ENCODE data around the gene ATP6V0A1. TPM values are rescaled to one million over a fixed set of nuclear protein-coding genes. Genes with fewer than 3 reads are reported as not detected.

The ATP6V0A1 gene
- total RNA-seq, 1 donor from 2014 or later: 61.3 TPM

- no peaks in the 10 kb centered on the region for H3K27me3 Mint-ChIP-seq (ENCODE audit: low read depth)
- H3K9me3 Mint-ChIP-seq (ENCODE audit: low read depth): no peaks in the 10 kb centered on the region
- no peak for DNase-seq (ENCODE audit: low spot score)
- peaks cover 3% of the 10 kb centered on the region for H3K4me1 Mint-ChIP-seq (ENCODE audit: low read depth)
- no peak for TF ChIP-seq CTCF (IDR thresholded peaks at IDR 0.05)
- H3K36me3 Mint-ChIP-seq (ENCODE audit: low read depth): peaks cover 42% of the 10 kb centered on the region
- no peak overlapping the region for H3K4me3 Mint-ChIP-seq (ENCODE audit: unreplicated experiment)
- no peak overlapping the region for H3K27ac Mint-ChIP-seq (ENCODE audit: unreplicated experiment)
Observed at GRCh38 chr17:42498828-42499227, 40.1 kb downstream of the ATP6V0A1 start.

GRCh38 chr17:42502091-42502490 is 43.4 kb downstream of the ATP6V0A1 start:
- Mint-ChIP-seq H3K36me3 (ENCODE audit: low read depth) (peaks cover 30% of the 10 kb centered on the region), H3K27ac (ENCODE audit: unreplicated experiment) (no peak overlapping the region), H3K9me3 (ENCODE audit: low read depth) (no peaks in the 10 kb centered on the region), H3K4me1 (ENCODE audit: low read depth) (peaks cover 11% of the 10 kb centered on the region), H3K27me3 (ENCODE audit: low read depth) (no peaks in the 10 kb centered on the region), H3K4me3 (ENCODE audit: unreplicated experiment) (no peak overlapping the region)
- TF ChIP-seq CTCF (IDR thresholded peaks at IDR 0.05): no peak
- peak; percentile 12 for DNase-seq (ENCODE audit: low spot score)

GRCh38 chr17:42502926-42503325 is 44.2 kb downstream of the ATP6V0A1 start:
- Mint-ChIP-seq H3K9me3 (ENCODE audit: low read depth) (no peaks in the 10 kb centered on the region), H3K27me3 (ENCODE audit: low read depth) (no peaks in the 10 kb centered on the region), H3K36me3 (ENCODE audit: low read depth) (peaks cover 32% of the 10 kb centered on the region), H3K4me1 (ENCODE audit: low read depth) (peaks cover 15% of the 10 kb centered on the region), H3K4me3 (ENCODE audit: unreplicated experiment) (no peak overlapping the region), H3K27ac (ENCODE audit: unreplicated experiment) (no peak overlapping the region)
- no peak for DNase-seq (ENCODE audit: low spot score)
- TF ChIP-seq CTCF (IDR thresholded peaks at IDR 0.05): no peak

GRCh38 chr17:42507671-42508070 is 49.0 kb downstream of the ATP6V0A1 start:
- Mint-ChIP-seq H3K27ac (ENCODE audit: unreplicated experiment) (no peak overlapping the region), H3K4me1 (ENCODE audit: low read depth) (peaks cover 17% of the 10 kb centered on the region), H3K4me3 (ENCODE audit: unreplicated experiment) (no peak overlapping the region), H3K36me3 (ENCODE audit: low read depth) (peaks cover 34% of the 10 kb centered on the region), H3K27me3 (ENCODE audit: low read depth) (no peaks in the 10 kb centered on the region), H3K9me3 (ENCODE audit: low read depth) (no peaks in the 10 kb centered on the region)
- TF ChIP-seq CTCF (IDR thresholded peaks at IDR 0.05): no peak
- DNase-seq (ENCODE audit: low spot score): peak; percentile 47

- DNase-seq (ENCODE audit: low spot score): peak; percentile 15
- H3K4me3 Mint-ChIP-seq (ENCODE audit: unreplicated experiment): no peak overlapping the region
- H3K9me3 Mint-ChIP-seq (ENCODE audit: low read depth): no peaks in the 10 kb centered on the region
- H3K4me1 Mint-ChIP-seq (ENCODE audit: low read depth): peaks cover 23% of the 10 kb centered on the region
- H3K36me3 Mint-ChIP-seq (ENCODE audit: low read depth): peaks cover 31% of the 10 kb centered on the region
- no peak for TF ChIP-seq CTCF (IDR thresholded peaks at IDR 0.05)
- no peak overlapping the region for H3K27ac Mint-ChIP-seq (ENCODE audit: unreplicated experiment)
- H3K27me3 Mint-ChIP-seq (ENCODE audit: low read depth): no peaks in the 10 kb centered on the region
Observed at GRCh38 chr17:42508426-42509165, 49.9 kb downstream of the ATP6V0A1 start.
